Measurements from ENCODE around the gene NAA15.
"Not testable (repeated sequence)": the region's sequence is repeated elsewhere in the genome, so short reads cannot be mapped to it uniquely, and the experiment has no call there.

NAA15 gene

GRCh38 chr4:139301113-139301820 lies at the start of gene NAA15:
Gene NAA15 (plus strand): TSS chr4:139301505. CDS start chr4:139301778, 273 bp downstream.
- DNase-seq (ENCODE audit: low spot score) = peak; percentile 99

GRCh38 chr4:139253046-139253445 lies 48.3 kb upstream of the NAA15 start:
- no peak for DNase-seq (ENCODE audit: low spot score)

GRCh38 chr4:139253713-139254112 lies 47.6 kb upstream of the NAA15 start:
- no peak for DNase-seq (ENCODE audit: low spot score)

GRCh38 chr4:139255581-139255980 lies 45.7 kb upstream of the NAA15 start:
- DNase-seq (ENCODE audit: low spot score) = not testable (repeated sequence)

- no peak for DNase-seq (ENCODE audit: low spot score)
Observed at GRCh38 chr4:139256349-139256748, 45.0 kb upstream of the NAA15 start.

GRCh38 chr4:139265654-139266053 lies 35.7 kb upstream of the NAA15 start:
- DNase-seq (ENCODE audit: low spot score) = no peak

- no peak for DNase-seq (ENCODE audit: low spot score)
Observed at GRCh38 chr4:139266208-139266582, 35.1 kb upstream of the NAA15 start.

- peak; percentile 58 for DNase-seq (ENCODE audit: low spot score)
Observed at GRCh38 chr4:139266583-139267257, 34.6 kb upstream of the NAA15 start.

- no peak for DNase-seq (ENCODE audit: low spot score)
Observed at GRCh38 chr4:139267301-139267700, 34.0 kb upstream of the NAA15 start.

GRCh38 chr4:139273835-139274234 lies 27.5 kb upstream of the NAA15 start:
- no peak for DNase-seq (ENCODE audit: low spot score)

GRCh38 chr4:139274790-139275189 lies 26.5 kb upstream of the NAA15 start:
- no peak for DNase-seq (ENCODE audit: low spot score)

GRCh38 chr4:139275281-139275735 lies 26.0 kb upstream of the NAA15 start:
- DNase-seq (ENCODE audit: low spot score) = no peak

GRCh38 chr4:139278485-139278884 lies 22.8 kb upstream of the NAA15 start:
- DNase-seq (ENCODE audit: low spot score) = no peak

- no peak for DNase-seq (ENCODE audit: low spot score)
Observed at GRCh38 chr4:139278912-139279759, 22.2 kb upstream of the NAA15 start.

GRCh38 chr4:139279760-139280620 lies 21.3 kb upstream of the NAA15 start, which contains the start of gene MGARP:
Gene MGARP (minus strand): TSS chr4:139280225. CDS start chr4:139280158, 67 bp downstream.
- no peak for DNase-seq (ENCODE audit: low spot score)

GRCh38 chr4:139282065-139282720 lies 19.1 kb upstream of the NAA15 start:
- no peak for DNase-seq (ENCODE audit: low spot score)

- no peak for DNase-seq (ENCODE audit: low spot score)
Observed at GRCh38 chr4:139282721-139283075, 18.6 kb upstream of the NAA15 start.

- DNase-seq (ENCODE audit: low spot score) = no peak
Observed at GRCh38 chr4:139286186-139286698, 15.1 kb upstream of the NAA15 start.

- peak; percentile 82 for DNase-seq (ENCODE audit: low spot score)
Observed at GRCh38 chr4:139295206-139295941, 5.9 kb upstream of the NAA15 start.

- DNase-seq (ENCODE audit: low spot score) = no peak
Observed at GRCh38 chr4:139295942-139296299, 5.4 kb upstream of the NAA15 start.

Data from COLO829 (cell line).